AG09309 (cell line): ENCODE measurements around the gene ADAMTS2.

Source experiments
- DNase-seq: peaks from one replicate; pipeline ENCODE4 v3.0.0-alpha.2; 2010; ENCODE audit warnings: low read depth
- H3K4me3 ChIP-seq: 2 replicates; pipeline ENCODE4 v1.5.1; 2011; ENCODE audit warnings: mild to moderate bottlenecking, low read depth, low read length, moderate library complexity; ENCODE audit not compliant: control insufficient read depth
- TF ChIP-seq, protein P1 (sequence below): IDR thresholded peaks from 2 replicates; pipeline ENCODE4 v1.5.1; 2011; ENCODE audit warnings: mild to moderate bottlenecking, low read depth, low read length, inconsistent platforms; ENCODE audit not compliant: insufficient read depth, control insufficient read depth; ENCODE audit errors: missing control alignments

Gene ADAMTS2

GRCh38 chr5:179321206-179321987 lies 23.9 kb downstream of the ADAMTS2 start:
- TF ChIP-seq, protein P1, sequence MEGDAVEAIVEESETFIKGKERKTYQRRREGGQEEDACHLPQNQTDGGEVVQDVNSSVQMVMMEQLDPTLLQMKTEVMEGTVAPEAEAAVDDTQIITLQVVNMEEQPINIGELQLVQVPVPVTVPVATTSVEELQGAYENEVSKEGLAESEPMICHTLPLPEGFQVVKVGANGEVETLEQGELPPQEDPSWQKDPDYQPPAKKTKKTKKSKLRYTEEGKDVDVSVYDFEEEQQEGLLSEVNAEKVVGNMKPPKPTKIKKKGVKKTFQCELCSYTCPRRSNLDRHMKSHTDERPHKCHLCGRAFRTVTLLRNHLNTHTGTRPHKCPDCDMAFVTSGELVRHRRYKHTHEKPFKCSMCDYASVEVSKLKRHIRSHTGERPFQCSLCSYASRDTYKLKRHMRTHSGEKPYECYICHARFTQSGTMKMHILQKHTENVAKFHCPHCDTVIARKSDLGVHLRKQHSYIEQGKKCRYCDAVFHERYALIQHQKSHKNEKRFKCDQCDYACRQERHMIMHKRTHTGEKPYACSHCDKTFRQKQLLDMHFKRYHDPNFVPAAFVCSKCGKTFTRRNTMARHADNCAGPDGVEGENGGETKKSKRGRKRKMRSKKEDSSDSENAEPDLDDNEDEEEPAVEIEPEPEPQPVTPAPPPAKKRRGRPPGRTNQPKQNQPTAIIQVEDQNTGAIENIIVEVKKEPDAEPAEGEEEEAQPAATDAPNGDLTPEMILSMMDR = no peak
- H3K4me3 ChIP-seq = no peak overlapping the region
- DNase-seq = no peak

DNA sequence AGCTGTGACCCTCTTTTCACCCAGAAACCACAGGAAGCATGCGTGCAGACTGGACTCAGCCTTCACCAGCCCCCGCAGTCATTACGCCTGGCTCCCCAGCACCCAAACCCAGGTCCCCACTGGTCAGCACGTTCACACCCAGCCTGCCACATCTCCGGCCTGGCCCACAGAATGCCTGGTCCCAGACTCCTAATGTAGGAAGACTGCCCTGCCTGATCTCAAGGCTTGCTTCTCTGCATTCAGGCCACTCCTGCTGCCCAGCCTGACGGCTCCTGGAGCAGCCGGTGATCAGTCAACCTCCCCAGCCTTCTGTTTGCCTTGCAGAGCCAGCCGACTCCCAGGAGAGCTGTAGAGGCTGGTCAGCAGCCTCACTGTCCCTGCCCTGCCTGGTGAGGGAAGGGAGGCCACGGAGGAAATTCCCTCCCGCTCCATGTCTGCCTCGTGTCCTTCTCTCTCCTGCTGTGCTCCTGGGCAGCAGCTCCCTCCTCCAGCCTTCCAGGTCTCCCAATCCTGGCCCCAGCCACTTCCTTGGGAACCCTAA lies 25.4 kb downstream of the ADAMTS2 start:
- no peak for DNase-seq
- no peak overlapping the region for H3K4me3 ChIP-seq

GRCh38 chr5:179319123-179319522 lies 26.1 kb downstream of the ADAMTS2 start:
- DNase-seq = no peak
- H3K4me3 ChIP-seq = no peak overlapping the region
- TF ChIP-seq, protein P1 = no peak

More for the DNA sequence above, 25.4 kb downstream of the ADAMTS2 start:
- TF ChIP-seq, protein P1 = no peak

DNA sequence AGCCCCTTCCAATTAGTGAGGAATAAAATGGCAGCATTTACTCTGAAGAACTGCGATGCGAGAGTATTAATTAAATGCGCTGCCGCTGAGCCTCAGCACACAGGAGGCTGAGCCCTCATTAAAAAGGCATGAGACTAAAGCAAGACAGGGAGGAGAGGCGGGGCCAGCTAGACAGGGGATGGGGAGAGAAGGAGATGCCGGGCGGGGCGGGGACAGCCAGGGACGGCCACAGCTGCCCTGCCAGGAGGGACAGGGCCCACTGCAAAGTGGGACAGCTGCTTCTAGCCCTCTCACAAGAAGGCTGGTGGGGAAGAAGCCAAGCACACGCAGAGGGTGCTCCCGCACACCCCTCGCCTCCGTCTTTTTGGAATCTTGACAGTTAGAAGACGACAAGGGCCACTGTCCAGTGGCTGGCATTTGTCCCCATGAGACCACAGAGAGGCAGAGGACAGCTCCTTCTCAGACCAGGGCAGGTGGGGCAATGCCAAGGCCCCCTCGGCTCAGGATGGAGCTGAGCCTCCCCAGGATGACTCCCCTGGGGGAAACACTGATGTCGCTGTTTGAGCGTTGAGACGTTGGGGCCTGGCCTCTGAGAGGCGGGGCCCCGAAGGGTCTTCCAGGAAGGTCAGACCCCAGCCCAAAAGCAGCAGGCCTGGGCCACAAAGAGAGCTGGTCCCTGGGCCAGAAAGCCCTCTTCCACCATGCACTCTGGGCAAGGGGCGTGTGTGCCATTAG lies 26.9 kb downstream of the ADAMTS2 start:
- TF ChIP-seq, protein P1 = no peak
- no peak overlapping the region for H3K4me3 ChIP-seq
- DNase-seq = no peak

- DNase-seq = no peak
- no peak overlapping the region for H3K4me3 ChIP-seq
- TF ChIP-seq, protein P1 = no peak
Measured at GRCh38 chr5:179317411-179318220, 27.6 kb downstream of the ADAMTS2 start.

- TF ChIP-seq, protein P1 = no peak
- no peak overlapping the region for H3K4me3 ChIP-seq
- DNase-seq = no peak
Measured at GRCh38 chr5:179316982-179317381, 28.3 kb downstream of the ADAMTS2 start.
